Stomach smooth muscle (tissue), 2 donors: ENCODE results near the gene EFCAB11.

Experiments used
- H3K27ac ChIP-seq: one replicate; pipeline ENCODE4 v1.7.0; 2013; ENCODE audit warnings: mild to moderate bottlenecking, low read length, inconsistent platforms
- H3K27me3 ChIP-seq, 2 donors: one replicate each; pipeline ENCODE4 v1.7.0; 2013; ENCODE audit warnings: low read length in 2 of 2; ENCODE audit not compliant: insufficient read depth in 2 of 2, control insufficient read depth in 1 of 2
- H3K36me3 ChIP-seq, 2 donors: one replicate each; pipeline ENCODE4 v1.7.0; 2013; ENCODE audit warnings: low read length in 2 of 2; ENCODE audit not compliant: control insufficient read depth in 2 of 2, insufficient read depth in 2 of 2
- H3K4me1 ChIP-seq: one replicate; pipeline ENCODE4 v1.7.0; 2013; ENCODE audit warnings: low read length; ENCODE audit not compliant: control insufficient read depth, insufficient read depth
- H3K4me3 ChIP-seq, 2 donors: one replicate each; pipeline ENCODE4 v1.7.0; 2013; ENCODE audit warnings: low read length in 2 of 2
- H3K9ac ChIP-seq, 2 donors: one replicate each; pipeline ENCODE4 v1.7.0; 2013; ENCODE audit warnings: low read length in 2 of 2, mild to moderate bottlenecking in 1 of 2
- H3K9me3 ChIP-seq, 2 donors: one replicate each; pipeline ENCODE4 v1.7.0; 2013; ENCODE audit warnings: low read length in 2 of 2; ENCODE audit not compliant: control insufficient read depth in 2 of 2
- donor health status: healthy.
- donor health status: Pancreatic carcinoma.

Gene EFCAB11

GRCh38 chr14:89983375-89983774 is 28.8 kb upstream of the EFCAB11 start:
- peaks cover 14 to 22% of the 10 kb centered on the region in 2 donors for H3K36me3 ChIP-seq
- H3K9me3 ChIP-seq, result no peaks in the 10 kb centered on the region
- H3K9ac ChIP-seq, result no peak overlapping the region
- no peaks in the 10 kb centered on the region for H3K27me3 ChIP-seq
- no peak overlapping the region for H3K27ac ChIP-seq
- H3K4me3 ChIP-seq, result no peak overlapping the region
- H3K4me1 ChIP-seq, result no peaks in the 10 kb centered on the region

GRCh38 chr14:89978656-89979055 is 24.1 kb upstream of the EFCAB11 start:
- H3K27ac ChIP-seq, result no peak overlapping the region
- H3K9ac ChIP-seq, result no peak overlapping the region
- H3K36me3 ChIP-seq, result peaks cover 14 to 29% of the 10 kb centered on the region in 2 donors
- H3K9me3 ChIP-seq, result no peaks in the 10 kb centered on the region
- no peaks in the 10 kb centered on the region for H3K27me3 ChIP-seq
- no peaks in the 10 kb centered on the region for H3K4me1 ChIP-seq
- H3K4me3 ChIP-seq, result no peak overlapping the region

- no peak overlapping the region for H3K27ac ChIP-seq
- peaks cover 10 to 28% of the 10 kb centered on the region in 2 donors for H3K36me3 ChIP-seq
Observed at GRCh38 chr14:89977668-89978067, 23.1 kb upstream of the EFCAB11 start.

GRCh38 chr14:89973234-89973823 is 18.8 kb upstream of the EFCAB11 start:
- Histone ChIP-seq H3K4me3 (no peak overlapping the region), H3K9ac (no peak overlapping the region), H3K36me3 (peaks cover 9 to 32% of the 10 kb centered on the region in 2 donors), H3K27ac (no peak overlapping the region), H3K4me1 (no peaks in the 10 kb centered on the region), H3K27me3 (no peaks in the 10 kb centered on the region), H3K9me3 (no peaks in the 10 kb centered on the region)

More at GRCh38 chr14:89977668-89978067, 23.1 kb upstream of the EFCAB11 start:
- Histone ChIP-seq H3K27me3 (no peaks in the 10 kb centered on the region), H3K9me3 (no peaks in the 10 kb centered on the region), H3K9ac (no peak overlapping the region), H3K4me3 (no peak overlapping the region), H3K4me1 (no peaks in the 10 kb centered on the region)

- H3K9ac ChIP-seq, result no peak overlapping the region
- no peaks in the 10 kb centered on the region for H3K4me1 ChIP-seq
- no peaks in the 10 kb centered on the region for H3K27me3 ChIP-seq
- no peak overlapping the region for H3K27ac ChIP-seq
- H3K9me3 ChIP-seq, result no peaks in the 10 kb centered on the region
- H3K36me3 ChIP-seq, result peaks cover 12 to 21% of the 10 kb centered on the region in 2 donors
- H3K4me3 ChIP-seq, result no peak overlapping the region
Observed at GRCh38 chr14:89965839-89966238, 11.3 kb upstream of the EFCAB11 start.

GRCh38 chr14:89963288-89963978 is 8.9 kb upstream of the EFCAB11 start:
- H3K4me3 ChIP-seq, result no peak overlapping the region
- H3K9ac ChIP-seq, result no peak overlapping the region
- H3K27ac ChIP-seq, result no peak overlapping the region
- H3K9me3 ChIP-seq, result no peaks in the 10 kb centered on the region
- no peaks in the 10 kb centered on the region for H3K27me3 ChIP-seq
- no peaks in the 10 kb centered on the region for H3K4me1 ChIP-seq
- H3K36me3 ChIP-seq, result peaks cover 9 to 15% of the 10 kb centered on the region in 2 donors

GRCh38 chr14:89960914-89961313 is 6.4 kb upstream of the EFCAB11 start:
- no peaks in the 10 kb centered on the region for H3K27me3 ChIP-seq
- H3K36me3 ChIP-seq, result peaks cover 2 to 8% of the 10 kb centered on the region in 2 donors
- no peak overlapping the region for H3K9ac ChIP-seq
- H3K4me1 ChIP-seq, result peaks cover 19% of the 10 kb centered on the region
- no peaks in the 10 kb centered on the region for H3K9me3 ChIP-seq
- no peak overlapping the region for H3K27ac ChIP-seq
- no peak overlapping the region for H3K4me3 ChIP-seq

- Histone ChIP-seq H3K4me3 (no peak overlapping the region), H3K4me1 (peaks cover 20% of the 10 kb centered on the region), H3K9me3 (no peaks in the 10 kb centered on the region), H3K27me3 (no peaks in the 10 kb centered on the region), H3K36me3 (peaks cover 2 to 8% of the 10 kb centered on the region in 2 donors), H3K9ac (no peak overlapping the region), H3K27ac (no peak overlapping the region)
Observed at GRCh38 chr14:89959853-89960445, 5.4 kb upstream of the EFCAB11 start.

- H3K9ac ChIP-seq, result no peak overlapping the region
- no peak overlapping the region for H3K27ac ChIP-seq
- peaks cover 0 to 8% of the 10 kb centered on the region in 2 donors for H3K36me3 ChIP-seq
- peaks cover 22% of the 10 kb centered on the region for H3K4me1 ChIP-seq
- H3K9me3 ChIP-seq, result no peaks in the 10 kb centered on the region
- no peak overlapping the region for H3K4me3 ChIP-seq
- H3K27me3 ChIP-seq, result no peaks in the 10 kb centered on the region
Observed at GRCh38 chr14:89958966-89959365, 4.4 kb upstream of the EFCAB11 start.

GRCh38 chr14:89957791-89958190 is 3.3 kb upstream of the EFCAB11 start:
- no peaks in the 10 kb centered on the region for H3K27me3 ChIP-seq
- H3K27ac ChIP-seq, result no peak overlapping the region
- H3K36me3 ChIP-seq, result no peaks in the 10 kb centered on the region
- no peak overlapping the region for H3K4me3 ChIP-seq
- H3K4me1 ChIP-seq, result peaks cover 22% of the 10 kb centered on the region
- no peak overlapping the region for H3K9ac ChIP-seq
- no peaks in the 10 kb centered on the region for H3K9me3 ChIP-seq

- Histone ChIP-seq H3K36me3 (no peaks in the 10 kb centered on the region), H3K9ac (no peak overlapping the region), H3K9me3 (no peaks in the 10 kb centered on the region), H3K27ac (no peak overlapping the region), H3K27me3 (no peaks in the 10 kb centered on the region), H3K4me3 (no peak overlapping the region), H3K4me1 (peaks cover 22% of the 10 kb centered on the region)
Observed at GRCh38 chr14:89957376-89957775, 2.8 kb upstream of the EFCAB11 start.
